ENCODE measurements around the gene C20orf96. TPM values are rescaled to one million over a fixed set of nuclear protein-coding genes. Genes with fewer than 3 reads are reported as not detected.

Gene C20orf96
- polyA plus RNA-seq, 1 donor from 2014 or later, result 10.9 TPM

DNA sequence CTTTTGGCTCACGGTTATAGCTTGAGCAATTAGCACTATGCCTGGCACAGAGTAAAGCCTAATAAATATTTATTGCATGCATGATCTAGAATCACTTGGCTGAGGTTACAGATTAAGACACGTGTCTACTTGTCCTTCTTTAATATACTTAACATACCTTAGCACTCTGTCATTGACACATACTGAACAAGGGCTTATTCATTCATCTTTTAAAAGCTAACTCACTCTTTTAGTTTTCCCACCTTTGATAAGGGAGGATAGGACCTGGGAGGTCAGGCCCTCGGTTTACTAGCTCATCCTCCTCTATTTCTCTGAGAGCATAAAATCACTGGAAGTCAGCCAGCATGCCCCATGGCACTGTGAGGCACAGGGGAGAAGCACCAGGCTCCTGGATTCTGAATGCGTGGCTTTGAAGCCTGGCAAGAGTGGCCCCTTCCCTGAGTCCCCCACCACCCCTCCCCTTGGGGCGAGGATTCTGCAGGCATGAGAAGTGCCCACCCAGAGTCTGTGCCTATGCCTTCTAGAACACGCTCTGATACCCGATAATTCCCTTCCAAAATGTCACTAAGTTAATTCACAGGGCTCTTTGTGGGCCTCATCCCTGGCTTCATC is 18.0 kb upstream of the C20orf96 start:
- Histone ChIP-seq H3K4me3 (ENCODE audit: low read length) (peak overlapping the region; percentile 71), H3K79me2 (replicated peaks; ENCODE audit: insufficient read depth, low read length) (peaks cover 4% of the 10 kb centered on the region), H2AFZ (ENCODE audit: low read depth, low read length) (no peak overlapping the region), H3F3A (ENCODE audit: insufficient read depth, low read length, poor library complexity, severe bottlenecking) (peaks cover 20% of the 10 kb centered on the region), H4K20me1 (ENCODE audit: insufficient read depth) (no peaks in the 10 kb centered on the region), H3K9me3 (ENCODE audit: low read length) (no peaks in the 10 kb centered on the region), H3K27ac (ENCODE audit: low read length) (peak overlapping the region; percentile 98), H3K27me3 (ENCODE audit: insufficient read depth, low read depth, low read length) (no peaks in the 10 kb centered on the region), H3K9me2 (ENCODE audit: insufficient read depth, low read length) (no peaks in the 10 kb centered on the region), H3K4me2 (ENCODE audit: low read length) (peak overlapping the region; percentile 96), H3K9ac (ENCODE audit: low read length) (peak overlapping the region; percentile 95), H3K36me3 (ENCODE audit: insufficient read depth, low read length) (no peaks in the 10 kb centered on the region)
- TF ChIP-seq, protein P1, sequence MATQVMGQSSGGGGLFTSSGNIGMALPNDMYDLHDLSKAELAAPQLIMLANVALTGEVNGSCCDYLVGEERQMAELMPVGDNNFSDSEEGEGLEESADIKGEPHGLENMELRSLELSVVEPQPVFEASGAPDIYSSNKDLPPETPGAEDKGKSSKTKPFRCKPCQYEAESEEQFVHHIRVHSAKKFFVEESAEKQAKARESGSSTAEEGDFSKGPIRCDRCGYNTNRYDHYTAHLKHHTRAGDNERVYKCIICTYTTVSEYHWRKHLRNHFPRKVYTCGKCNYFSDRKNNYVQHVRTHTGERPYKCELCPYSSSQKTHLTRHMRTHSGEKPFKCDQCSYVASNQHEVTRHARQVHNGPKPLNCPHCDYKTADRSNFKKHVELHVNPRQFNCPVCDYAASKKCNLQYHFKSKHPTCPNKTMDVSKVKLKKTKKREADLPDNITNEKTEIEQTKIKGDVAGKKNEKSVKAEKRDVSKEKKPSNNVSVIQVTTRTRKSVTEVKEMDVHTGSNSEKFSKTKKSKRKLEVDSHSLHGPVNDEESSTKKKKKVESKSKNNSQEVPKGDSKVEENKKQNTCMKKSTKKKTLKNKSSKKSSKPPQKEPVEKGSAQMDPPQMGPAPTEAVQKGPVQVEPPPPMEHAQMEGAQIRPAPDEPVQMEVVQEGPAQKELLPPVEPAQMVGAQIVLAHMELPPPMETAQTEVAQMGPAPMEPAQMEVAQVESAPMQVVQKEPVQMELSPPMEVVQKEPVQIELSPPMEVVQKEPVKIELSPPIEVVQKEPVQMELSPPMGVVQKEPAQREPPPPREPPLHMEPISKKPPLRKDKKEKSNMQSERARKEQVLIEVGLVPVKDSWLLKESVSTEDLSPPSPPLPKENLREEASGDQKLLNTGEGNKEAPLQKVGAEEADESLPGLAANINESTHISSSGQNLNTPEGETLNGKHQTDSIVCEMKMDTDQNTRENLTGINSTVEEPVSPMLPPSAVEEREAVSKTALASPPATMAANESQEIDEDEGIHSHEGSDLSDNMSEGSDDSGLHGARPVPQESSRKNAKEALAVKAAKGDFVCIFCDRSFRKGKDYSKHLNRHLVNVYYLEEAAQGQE (IDR thresholded peaks at IDR 0.05; ENCODE audit: borderline replicate concordance), result no peak
- TF ChIP-seq POLR2AphosphoS5 (IDR thresholded peaks at IDR 0.05) (no peak), MXI1 (conservative IDR thresholded peaks at IDR 0.05; ENCODE audit: poor library complexity, severe bottlenecking) (no peak), RAD21 (conservative IDR thresholded peaks at IDR 0.05) (no peak), EZH2 (IDR thresholded peaks at IDR 0.05; ENCODE audit: borderline replicate concordance, insufficient read depth, low read length, poor library complexity, severe bottlenecking) (no peak), TAF1 (IDR thresholded peaks at IDR 0.05; ENCODE audit: low read depth) (no peak), SMC3 (conservative IDR thresholded peaks at IDR 0.05; ENCODE audit: poor library complexity) (no peak), EP300 (conservative IDR thresholded peaks at IDR 0.05; ENCODE audit: poor library complexity, severe bottlenecking) (no peak)
- TF ChIP-seq, protein P2, sequence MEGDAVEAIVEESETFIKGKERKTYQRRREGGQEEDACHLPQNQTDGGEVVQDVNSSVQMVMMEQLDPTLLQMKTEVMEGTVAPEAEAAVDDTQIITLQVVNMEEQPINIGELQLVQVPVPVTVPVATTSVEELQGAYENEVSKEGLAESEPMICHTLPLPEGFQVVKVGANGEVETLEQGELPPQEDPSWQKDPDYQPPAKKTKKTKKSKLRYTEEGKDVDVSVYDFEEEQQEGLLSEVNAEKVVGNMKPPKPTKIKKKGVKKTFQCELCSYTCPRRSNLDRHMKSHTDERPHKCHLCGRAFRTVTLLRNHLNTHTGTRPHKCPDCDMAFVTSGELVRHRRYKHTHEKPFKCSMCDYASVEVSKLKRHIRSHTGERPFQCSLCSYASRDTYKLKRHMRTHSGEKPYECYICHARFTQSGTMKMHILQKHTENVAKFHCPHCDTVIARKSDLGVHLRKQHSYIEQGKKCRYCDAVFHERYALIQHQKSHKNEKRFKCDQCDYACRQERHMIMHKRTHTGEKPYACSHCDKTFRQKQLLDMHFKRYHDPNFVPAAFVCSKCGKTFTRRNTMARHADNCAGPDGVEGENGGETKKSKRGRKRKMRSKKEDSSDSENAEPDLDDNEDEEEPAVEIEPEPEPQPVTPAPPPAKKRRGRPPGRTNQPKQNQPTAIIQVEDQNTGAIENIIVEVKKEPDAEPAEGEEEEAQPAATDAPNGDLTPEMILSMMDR (IDR thresholded peaks at IDR 0.05; ENCODE audit: poor library complexity, severe bottlenecking), result no peak

DNA sequence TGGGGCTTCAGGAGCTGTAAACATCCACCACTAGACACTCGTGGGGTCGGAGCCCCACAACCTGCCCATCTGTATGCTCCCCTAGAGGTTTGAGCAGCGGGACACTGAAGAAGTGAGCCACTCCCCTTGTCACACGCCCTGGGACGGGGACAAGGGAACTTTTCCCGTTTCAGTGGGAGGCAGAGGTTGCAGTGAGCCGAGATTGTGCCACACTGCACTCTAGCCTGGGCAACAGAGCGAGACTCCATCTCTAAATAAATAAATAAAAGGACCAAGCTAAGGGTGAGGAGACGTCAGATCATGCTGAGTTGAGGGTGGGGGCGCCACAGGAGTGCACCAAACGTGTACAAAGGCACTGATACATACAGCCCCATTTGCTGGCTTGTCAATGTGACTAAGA is 15.2 kb upstream of the C20orf96 start:
- Histone ChIP-seq H3K27me3 (ENCODE audit: insufficient read depth, low read depth, low read length) (no peaks in the 10 kb centered on the region), H3K4me3 (ENCODE audit: low read length) (no peak overlapping the region), H2AFZ (ENCODE audit: low read depth, low read length) (no peak overlapping the region), H3K36me3 (ENCODE audit: insufficient read depth, low read length) (no peaks in the 10 kb centered on the region), H3K27ac (ENCODE audit: low read length) (no peak overlapping the region), H3K9me2 (ENCODE audit: insufficient read depth, low read length) (no peaks in the 10 kb centered on the region), H3F3A (ENCODE audit: insufficient read depth, low read length, poor library complexity, severe bottlenecking) (peaks cover 15% of the 10 kb centered on the region), H4K20me1 (ENCODE audit: insufficient read depth) (no peaks in the 10 kb centered on the region), H3K9me3 (ENCODE audit: low read length) (no peaks in the 10 kb centered on the region), H3K9ac (ENCODE audit: low read length) (no peak overlapping the region), H3K79me2 (replicated peaks; ENCODE audit: insufficient read depth, low read length) (peaks cover 4% of the 10 kb centered on the region), H3K4me2 (ENCODE audit: low read length) (no peak overlapping the region)
- no peak for TF ChIP-seq EP300 (conservative IDR thresholded peaks at IDR 0.05; ENCODE audit: poor library complexity, severe bottlenecking)
- no peak for TF ChIP-seq RAD21 (conservative IDR thresholded peaks at IDR 0.05)
- no peak for TF ChIP-seq TAF1 (IDR thresholded peaks at IDR 0.05; ENCODE audit: low read depth)
- no peak for TF ChIP-seq EZH2 (IDR thresholded peaks at IDR 0.05; ENCODE audit: borderline replicate concordance, insufficient read depth, low read length, poor library complexity, severe bottlenecking)
- no peak for TF ChIP-seq SMC3 (conservative IDR thresholded peaks at IDR 0.05; ENCODE audit: poor library complexity)
- TF ChIP-seq, protein P2 (IDR thresholded peaks at IDR 0.05; ENCODE audit: poor library complexity, severe bottlenecking), result no peak

All from neural cell (in vitro differentiated cells).